HG03095 (cell line): ENCODE data around the gene TOMM7.
"Not testable (repeated sequence)": the region's sequence is repeated elsewhere in the genome, so short reads cannot be mapped to it uniquely, and the experiment has no call there.

ENCODE experiments used
- ATAC-seq: cut with Tn5 transposase; IDR thresholded peaks from one replicate; pipeline ENCODE4 v1.9.1; 2021; ENCODE audit warnings: moderate library complexity; ENCODE audit not compliant: unreplicated experiment

Gene TOMM7

DNA sequence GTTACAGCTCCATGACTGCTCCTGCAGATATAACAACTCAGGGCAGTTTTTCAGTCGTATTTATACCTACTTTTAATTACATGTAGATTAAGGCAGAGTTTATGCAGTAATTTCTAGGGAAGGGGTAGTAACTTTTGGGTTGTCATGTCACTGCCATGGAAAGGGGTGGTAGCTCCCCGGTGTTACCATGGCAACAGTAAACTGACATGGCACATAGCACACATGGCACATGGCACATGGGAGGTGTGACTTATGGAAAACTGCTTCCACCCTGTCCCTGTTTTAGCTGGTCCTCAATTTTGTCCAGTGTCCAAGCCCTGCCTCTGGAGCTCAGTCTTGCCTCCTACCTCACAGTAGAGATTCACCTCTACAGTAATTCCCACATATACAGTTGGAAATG is 3.9 kb upstream of the TOMM7 start:
- no peak for ATAC-seq

GRCh38 chr7:22824760-22825159 is 2.1 kb upstream of the TOMM7 start:
- ATAC-seq, result no peak

DNA sequence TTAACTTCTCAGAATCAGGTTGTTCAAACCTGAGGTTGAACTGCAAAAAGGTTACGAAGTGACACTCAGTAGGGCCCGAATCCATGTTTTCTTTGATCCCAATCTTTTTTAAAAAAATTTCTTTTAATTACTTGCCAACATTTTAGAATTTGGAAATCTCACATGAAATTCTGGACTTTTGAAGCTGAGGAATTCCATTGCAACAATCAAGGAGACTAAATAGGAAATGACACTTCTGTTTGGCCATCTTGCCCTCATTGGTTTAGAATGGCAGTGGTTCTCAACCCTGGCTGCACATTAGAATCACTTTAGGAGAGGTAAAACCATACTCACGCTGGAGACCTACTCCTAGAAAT is 471 bp upstream of the TOMM7 start:
- peak; percentile 2 for ATAC-seq

- no peak for ATAC-seq
Observed at GRCh38 chr7:22821702-22822485, 755 bp downstream of the TOMM7 start.

- no peak for ATAC-seq
Observed at GRCh38 chr7:22819476-22819875, 3.2 kb downstream of the TOMM7 start.

DNA sequence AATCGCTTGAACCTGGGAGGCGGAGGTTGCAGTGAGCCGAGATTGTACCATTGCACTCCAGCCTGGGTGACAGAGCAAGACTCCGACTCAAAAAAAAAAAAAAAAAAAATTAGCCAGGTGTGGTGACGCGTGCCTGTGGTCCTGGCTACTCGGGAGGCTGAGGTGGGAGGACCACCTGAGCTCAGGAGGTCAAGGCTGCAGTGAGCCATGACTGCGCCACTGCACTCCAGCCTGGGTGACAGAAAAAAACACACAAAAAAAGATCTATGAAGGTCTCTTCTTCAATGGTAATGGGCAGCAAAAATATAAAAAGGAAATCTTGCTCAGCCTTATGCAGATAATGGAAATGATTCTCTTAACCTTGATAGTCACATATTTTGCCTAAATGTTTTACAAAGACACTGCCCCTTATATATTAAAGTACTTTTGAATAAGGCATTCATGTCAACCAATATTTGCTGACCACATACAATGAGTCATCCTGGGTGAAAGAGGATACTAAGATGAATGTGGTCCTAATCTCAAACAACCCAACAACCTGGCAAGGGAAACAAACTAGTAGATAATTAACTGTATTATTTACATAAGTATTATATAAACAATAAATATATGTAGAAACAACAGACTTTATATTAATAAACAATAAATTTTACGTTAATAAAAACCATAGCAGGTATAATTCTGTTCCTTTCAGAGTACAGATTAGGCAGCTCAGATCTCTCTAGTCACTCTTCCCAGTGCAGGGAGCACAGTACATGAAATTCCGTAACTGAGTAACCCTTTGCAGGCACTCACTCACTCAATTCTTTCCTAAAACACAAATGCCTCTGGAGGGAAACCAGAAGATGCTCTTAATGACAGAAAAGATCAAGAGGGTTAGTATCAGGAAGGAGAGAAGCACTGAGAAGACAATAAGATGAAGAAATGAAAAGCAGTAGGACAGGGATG is 8.1 kb downstream of the TOMM7 start:
- ATAC-seq, result no peak

GRCh38 chr7:22812353-22812752 is 10.3 kb downstream of the TOMM7 start:
- ATAC-seq, result no peak

- ATAC-seq, result no peak
Observed at GRCh38 chr7:22811746-22812280, 10.8 kb downstream of the TOMM7 start.

DNA sequence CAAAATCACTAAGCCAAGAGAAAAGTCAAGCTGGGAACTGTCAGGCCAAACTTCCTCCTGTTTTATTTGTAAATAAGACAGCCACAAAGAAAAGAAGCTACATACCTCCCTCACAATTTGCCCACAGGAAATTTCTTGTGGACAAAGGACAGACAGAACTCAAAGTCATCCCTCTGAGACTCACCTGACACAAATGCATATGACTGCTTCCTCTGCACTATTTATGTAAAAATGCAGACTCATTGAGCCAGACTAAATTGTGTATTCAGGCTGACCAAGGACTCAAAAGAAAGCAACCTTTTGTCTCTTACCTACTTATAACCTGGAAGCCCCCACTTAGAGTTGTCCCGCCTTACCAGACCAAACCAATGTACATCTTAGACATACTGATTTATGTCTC is 11.8 kb downstream of the TOMM7 start:
- ATAC-seq, result no peak

DNA sequence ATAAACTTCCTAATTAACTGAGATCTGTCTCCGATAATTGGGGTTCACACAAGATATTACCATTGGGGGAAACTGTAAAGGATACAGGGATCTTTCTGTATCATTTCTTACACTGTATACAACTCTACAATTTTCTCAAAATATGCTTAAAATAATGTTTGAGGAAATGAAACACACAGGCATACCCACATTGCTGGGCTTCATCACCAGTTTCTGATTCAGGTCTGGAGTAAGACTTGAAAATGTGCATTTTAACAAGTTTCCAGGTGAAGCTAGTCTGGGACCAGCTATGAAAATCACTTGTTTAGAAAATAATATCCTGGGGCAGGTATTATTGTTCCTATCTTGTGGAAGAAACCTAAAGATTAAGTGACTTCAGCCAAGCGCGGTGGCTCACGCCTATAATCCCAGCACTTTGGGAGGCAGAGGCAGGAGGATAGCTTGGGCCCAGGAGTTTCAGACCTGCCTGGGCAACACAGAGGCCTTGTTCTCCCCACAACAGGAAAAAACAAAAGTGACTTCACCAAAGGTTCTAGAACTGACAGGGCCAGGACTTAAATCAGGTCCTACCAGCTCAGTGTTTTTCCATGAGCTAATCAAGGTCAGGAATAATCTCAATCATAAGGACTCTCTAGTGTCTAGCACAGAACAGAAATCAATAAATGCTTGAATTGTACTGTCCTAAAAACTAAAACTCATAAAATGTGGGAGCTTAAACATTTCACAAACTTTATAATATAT is 12.6 kb downstream of the TOMM7 start:
- no peak for ATAC-seq

GRCh38 chr7:22808140-22808539 is 14.5 kb downstream of the TOMM7 start:
- no peak for ATAC-seq

DNA sequence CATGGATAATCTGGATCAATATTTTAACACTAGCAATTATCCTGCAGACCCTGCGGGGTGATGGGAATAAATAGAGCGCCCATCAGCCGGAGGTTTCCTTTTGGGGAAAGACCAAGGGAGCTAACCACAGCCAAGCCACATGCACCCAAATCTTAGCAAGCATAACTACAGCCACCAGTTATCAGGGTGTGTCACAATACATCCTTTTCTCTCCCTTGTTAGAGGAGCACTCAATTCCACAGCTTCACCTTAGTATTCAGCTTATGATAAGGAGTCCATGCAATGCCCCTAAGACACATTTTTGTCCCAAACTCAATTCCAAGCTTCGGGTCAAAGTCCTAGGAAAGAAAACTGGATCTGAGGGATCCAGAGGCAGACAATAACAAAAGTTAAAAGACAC is 15.9 kb downstream of the TOMM7 start:
- ATAC-seq, result no peak

GRCh38 chr7:22805227-22805626 is 17.4 kb downstream of the TOMM7 start:
- ATAC-seq, result no peak

DNA sequence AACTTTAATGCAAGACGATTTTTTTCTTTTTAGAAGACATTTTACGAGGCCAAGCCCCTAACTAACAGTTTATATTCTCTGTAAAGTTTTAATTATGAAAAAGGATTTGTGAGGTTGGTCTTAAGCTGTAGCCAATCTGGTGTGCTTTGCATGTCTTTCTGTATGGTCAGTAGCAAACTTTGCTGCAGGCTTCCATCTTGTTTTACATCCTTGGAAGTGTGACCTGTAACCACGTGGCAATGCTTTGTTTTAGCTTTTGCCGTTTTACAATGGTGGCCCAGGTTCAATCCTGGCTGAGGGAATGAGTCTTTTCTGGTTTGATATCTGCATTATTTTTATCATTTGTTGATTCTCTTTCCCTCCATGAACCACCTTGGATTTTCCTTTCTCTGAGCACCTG is 19.8 kb downstream of the TOMM7 start:
- not testable (repeated sequence) for ATAC-seq

DNA sequence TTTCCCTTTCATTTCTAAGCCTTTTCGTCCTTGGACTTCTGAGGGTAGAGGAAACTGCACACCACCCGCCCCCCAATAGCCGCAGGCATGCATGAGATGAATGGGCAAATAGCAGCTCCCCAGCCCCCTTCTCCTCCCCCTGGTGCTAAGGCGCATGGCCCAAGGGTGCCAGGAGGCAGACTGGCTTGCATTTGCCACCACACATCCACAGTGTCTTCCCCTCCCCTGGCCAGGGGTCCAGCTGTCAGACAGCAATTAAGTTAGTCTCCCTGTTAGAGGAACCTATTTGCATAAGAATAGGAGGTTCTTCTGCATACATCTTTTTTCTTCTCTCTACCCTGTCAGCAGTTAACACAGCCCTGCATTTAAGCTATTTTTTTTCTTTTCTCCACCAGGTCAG is 20.2 kb downstream of the TOMM7 start:
- ATAC-seq, result no peak

DNA sequence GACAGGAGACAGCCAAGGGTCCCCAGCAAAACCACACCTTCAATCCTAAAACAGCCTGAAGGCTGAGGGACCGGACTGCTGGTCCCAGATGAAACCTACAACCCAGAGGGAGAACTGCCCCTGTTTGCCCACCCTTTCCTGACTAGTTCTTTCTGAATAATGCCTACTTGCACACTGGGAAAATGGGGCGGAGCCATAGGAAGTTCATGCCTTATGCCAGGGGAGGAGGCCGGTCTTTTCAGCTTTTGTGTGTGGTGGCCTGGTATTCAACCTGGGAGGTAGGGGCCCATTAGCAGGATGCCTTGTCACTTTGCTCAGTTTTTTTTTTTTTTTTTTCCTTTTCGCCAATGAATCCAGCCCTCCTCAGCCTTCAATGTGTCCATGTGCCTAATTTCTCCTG is 20.7 kb downstream of the TOMM7 start:
- ATAC-seq, result no peak

- no peak for ATAC-seq
Observed at GRCh38 chr7:22799633-22800032, 23.0 kb downstream of the TOMM7 start.

DNA sequence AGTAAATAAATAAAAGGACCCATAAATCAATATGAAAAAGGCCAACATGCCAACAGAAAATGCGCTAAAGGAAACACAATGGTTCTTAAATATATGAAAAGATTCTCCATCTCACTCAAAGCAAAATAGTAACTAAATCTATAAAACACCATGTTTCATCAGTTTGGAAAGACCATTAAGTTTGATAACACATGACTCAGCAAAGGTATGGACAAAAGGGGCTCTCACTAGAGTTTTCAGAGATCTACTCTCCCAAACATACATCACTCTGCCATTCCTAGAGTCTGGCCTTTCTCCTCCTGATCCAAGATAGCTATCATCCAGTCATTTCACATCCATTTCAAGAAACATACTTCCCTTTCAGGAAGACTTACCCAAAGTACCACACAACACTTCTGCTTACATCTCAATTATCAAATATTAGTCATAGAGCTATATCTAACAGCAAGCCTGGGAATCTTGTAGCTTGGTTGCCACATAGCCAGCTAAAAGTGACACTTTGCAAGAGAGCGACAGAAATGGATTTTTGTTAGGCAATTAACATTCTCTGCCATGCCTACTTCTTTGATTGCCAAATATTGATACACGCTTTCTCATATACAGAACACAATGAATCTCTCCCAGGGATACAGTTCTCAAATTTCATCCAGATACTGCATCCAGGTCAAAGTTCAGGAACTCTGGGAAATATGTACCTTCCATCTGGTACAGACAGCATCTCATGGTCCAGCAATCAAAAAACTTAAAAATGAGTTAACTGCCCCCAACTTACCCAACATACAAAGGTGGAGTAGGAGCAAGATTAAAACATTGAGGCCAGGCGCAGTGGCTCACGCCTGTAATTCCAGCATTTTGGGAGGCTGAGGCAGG is 28.8 kb downstream of the TOMM7 start:
- ATAC-seq, result no peak

DNA sequence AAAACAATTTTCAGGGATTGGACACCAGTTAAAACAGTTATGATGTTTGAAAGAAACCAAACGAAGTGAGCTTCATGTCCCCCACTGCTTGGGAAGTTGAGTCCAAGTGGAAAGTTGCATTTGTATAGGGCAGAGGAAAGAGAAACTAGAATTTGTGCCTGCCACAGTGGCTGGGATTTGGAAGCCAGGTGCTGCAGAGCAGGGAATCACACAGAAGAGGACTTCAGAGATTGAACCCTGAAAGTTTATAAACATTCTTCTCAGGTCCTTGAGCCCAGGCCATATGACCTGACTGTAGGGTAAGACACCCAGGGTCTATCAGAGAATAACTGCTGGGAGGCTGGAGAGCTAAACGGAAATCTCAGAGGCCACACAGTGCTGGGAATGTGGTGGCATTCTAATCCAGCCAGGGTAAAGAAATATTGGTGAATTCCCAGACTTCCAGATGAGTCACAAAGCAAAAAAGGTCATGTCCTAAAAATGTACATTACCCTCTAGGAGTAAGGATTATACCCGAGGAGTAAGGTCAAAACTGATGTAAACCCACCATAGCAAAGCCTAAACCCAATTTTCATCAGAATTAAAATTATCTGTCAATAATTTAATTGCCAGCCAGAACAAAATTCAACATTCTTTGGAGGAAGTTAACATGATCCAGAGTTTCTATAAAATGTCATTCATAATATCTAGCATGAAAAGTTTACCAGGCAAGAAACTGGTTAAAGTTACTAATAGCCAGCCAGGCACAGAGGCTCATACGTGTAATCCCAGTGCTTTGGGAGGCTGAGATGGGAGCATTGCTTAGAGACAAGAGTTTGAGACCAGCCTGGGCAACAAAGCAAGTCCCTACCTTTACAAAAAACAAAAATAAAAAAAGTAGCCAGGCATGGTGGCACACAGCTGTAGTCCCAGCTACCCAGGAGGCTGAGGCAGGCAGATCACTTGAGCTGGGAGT is 31.2 kb downstream of the TOMM7 start:
- ATAC-seq, result no peak
